Stomach (tissue), 9 donors: Measurements from ENCODE around the gene GNAO1. TPM values are rescaled to one million over a fixed set of nuclear protein-coding genes. Genes with fewer than 3 reads are reported as not detected.

Experiments used
- DNase-seq, 2 donors: peaks; one replicate each; pipeline versions ENCODE4 v3.0.0 to v3.0.0-alpha.2; 2013 to 2019
- H3K27ac ChIP-seq, 5 donors: fragments of 200-600 bp in 4 of 5; sonication (generic) in 4 of 5; one replicate each; pipeline ENCODE4 v1.5.1; 2013 to 2019; ENCODE audit warnings: mild to moderate bottlenecking in 1 of 5, moderate library complexity in 1 of 5
- H3K27me3 ChIP-seq, 3 donors: fragments of 200-600 bp; sonication (generic); one replicate each; pipeline ENCODE4 v1.5.1; 2017 to 2019; ENCODE audit warnings: mixed run types in 1 of 3
- H3K36me3 ChIP-seq, 4 donors: fragments of 200-600 bp; sonication (generic); 1 replicate in 3 of 4; 2 replicates in 1 of 4; pipeline ENCODE4 v1.5.1; 2016 to 2019
- H3K4me1 ChIP-seq, 4 donors: fragments of 200-600 bp; sonication (generic); one replicate each; pipeline ENCODE4 v1.5.1; 2016 to 2019
- H3K4me3 ChIP-seq, 4 donors: fragments of 200-600 bp; sonication (generic) in 3 of 4; one replicate each; pipeline ENCODE4 v1.5.1; 2016 to 2019; ENCODE audit warnings: mild to moderate bottlenecking in 1 of 4
- H3K9me3 ChIP-seq, 4 donors: fragments of 200-600 bp; sonication (generic); one replicate each; pipeline ENCODE4 v1.5.1; 2016 to 2019
- CTCF ChIP-seq, 7 experiments: fragments of 450-650 bp in 4 of 7; fragments of 200-600 bp in 3 of 7; sonication (generic) in 3 of 7; IDR thresholded peaks; one replicate each; pipeline ENCODE4 v1.5.1; 2016 to 2019; ENCODE audit warnings: antibody characterized with exemption in 7 of 7, control low read depth in 2 of 7, mild to moderate bottlenecking in 1 of 7
- EP300 ChIP-seq: sonication (generic); formaldehyde crosslinking; IDR thresholded peaks from one replicate; pipeline ENCODE4 v1.6.1; 2017; ENCODE audit warnings: antibody characterized with exemption
- POLR2A ChIP-seq, 4 donors: fragments of 450-650 bp; IDR thresholded peaks; one replicate each; pipeline ENCODE4 v1.6.1; 2016; ENCODE audit warnings: antibody characterized with exemption in 4 of 4, control low read depth in 2 of 4, mild to moderate bottlenecking in 1 of 4, moderate library complexity in 1 of 4
- POLR2AphosphoS5 ChIP-seq, 3 donors: sonication (generic); formaldehyde crosslinking; IDR thresholded peaks; one replicate each; pipeline ENCODE4 v1.6.1; 2016; ENCODE audit warnings: antibody characterized with exemption in 3 of 3
- WGBS, 5 donors: extraction: QIAGEN DNeasy Blood & Tissue Kit in 3 of 5; methylation state at CpG; one replicate each; pipeline versions ENCODE4 v1.1.5 to v1.1.7; 2013 to 2018; 5-methylcytosine and 5-hydroxymethylcytosine counted together
- intact Hi-C: fragments of 100-400 bp; cut with DNase I; formaldehyde crosslinking; loops from one replicate; pipeline ENCODE4 v1.15.1; 2023; ENCODE audit warnings: low total_unique reads
- polyA plus RNA-seq, 3 donors: library from polyadenylated mRNA; stranded (reverse); fragments of 200-250 nt; gene quantifications; one replicate each; pipeline ENCODE4 v1.2.3, GENCODE V29; 2013
- total RNA-seq, 5 donors: library from RNA; depleted of rRNA; stranded (reverse); fragments of >200 nt; gene quantifications; one replicate each; pipeline versions ENCODE4 v1.1.0 to v1.2.3, GENCODE V29; 2014 to 2016
- donor health status: healthy with polysubstance abuse.
- donor health status: Bipolar disorder and iron deficiency.
- donor health status: healthy.

Gene GNAO1
- total and polyA plus RNA-seq, 8 donors, result 2.3 to 42.0 (median 4.7) TPM

GRCh38 chr16:56289416-56289815 lies 98.1 kb downstream of the GNAO1 start:
- Histone ChIP-seq H3K36me3 (no peaks in the 10 kb centered on the region), H3K27ac (no peak overlapping the region), H3K27me3 (no peaks in the 10 kb centered on the region), H3K4me3 (no peak overlapping the region), H3K4me1 (peaks cover 0 to 10% (median 2%) of the 10 kb centered on the region in 4 donors), H3K9me3 (no peaks in the 10 kb centered on the region)
- TF ChIP-seq CTCF (IDR thresholded peaks at IDR 0.05) (no peak), POLR2A (IDR thresholded peaks at IDR 0.05) (no peak), POLR2AphosphoS5 (IDR thresholded peaks at IDR 0.05) (no peak), EP300 (no peak)
- intact Hi-C loops, result no loop called here
- DNase-seq, result no peak
- WGBS, 5 donors, result 85 to 90% (median 87%) methylated on average over 9 of the region's 9 CpGs

GRCh38 chr16:56289862-56290261 lies 98.6 kb downstream of the GNAO1 start:
- H3K4me1 ChIP-seq, result peaks cover 0 to 15% (median 4%) of the 10 kb centered on the region in 4 donors
- H3K9me3 ChIP-seq, result no peaks in the 10 kb centered on the region
- intact Hi-C loops, result no loop called here
- H3K4me3 ChIP-seq, result no peak overlapping the region
- TF ChIP-seq POLR2A (IDR thresholded peaks at IDR 0.05) (no peak), CTCF (IDR thresholded peaks at IDR 0.05) (no peak), POLR2AphosphoS5 (IDR thresholded peaks at IDR 0.05) (no peak), EP300 (no peak)
- DNase-seq, result no peak
- no peak overlapping the region for H3K27ac ChIP-seq
- H3K36me3 ChIP-seq, result no peaks in the 10 kb centered on the region
- no peaks in the 10 kb centered on the region for H3K27me3 ChIP-seq
- WGBS, 5 donors, result 42 to 67% (median 48%) methylated on average over 4 of the region's 4 CpGs

DNA sequence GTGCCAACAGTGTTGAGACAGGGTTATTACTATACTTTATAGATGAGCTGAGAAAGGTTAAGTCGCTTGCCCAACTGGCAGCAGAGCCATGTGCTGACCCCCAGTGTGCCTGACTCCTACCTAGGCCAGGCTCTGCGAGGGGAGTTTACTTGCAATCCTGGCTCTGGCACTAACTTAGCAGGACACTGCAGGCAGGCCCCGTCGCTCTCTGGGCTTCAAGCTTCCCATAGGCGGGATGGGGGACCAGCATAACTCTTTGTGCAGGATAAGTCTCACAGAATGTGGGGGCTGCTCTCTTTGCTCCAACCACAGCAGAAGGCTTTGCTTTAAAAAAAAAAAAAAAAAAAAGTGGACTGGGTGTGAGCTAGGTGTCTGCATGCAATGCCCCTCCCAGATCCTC lies 102.7 kb downstream of the GNAO1 start:
- Histone ChIP-seq H3K36me3 (no peaks in the 10 kb centered on the region), H3K4me1 (peaks cover 0 to 31% (median 15%) of the 10 kb centered on the region in 4 donors), H3K27ac (peak overlapping the region in 2 of 5 donors; percentile 17 to 71), H3K9me3 (no peaks in the 10 kb centered on the region), H3K4me3 (no peak overlapping the region), H3K27me3 (no peaks in the 10 kb centered on the region)
- WGBS, 5 donors, result 83 to 92% (median 89%) methylated on average over 5 of the region's 5 CpGs
- TF ChIP-seq POLR2A (IDR thresholded peaks at IDR 0.05), result no peak
- no peak for TF ChIP-seq CTCF (IDR thresholded peaks at IDR 0.05)
- TF ChIP-seq POLR2AphosphoS5 (IDR thresholded peaks at IDR 0.05), result no peak
- no peak for TF ChIP-seq EP300
- intact Hi-C loops, result no loop called here
- DNase-seq, result no peak

DNA sequence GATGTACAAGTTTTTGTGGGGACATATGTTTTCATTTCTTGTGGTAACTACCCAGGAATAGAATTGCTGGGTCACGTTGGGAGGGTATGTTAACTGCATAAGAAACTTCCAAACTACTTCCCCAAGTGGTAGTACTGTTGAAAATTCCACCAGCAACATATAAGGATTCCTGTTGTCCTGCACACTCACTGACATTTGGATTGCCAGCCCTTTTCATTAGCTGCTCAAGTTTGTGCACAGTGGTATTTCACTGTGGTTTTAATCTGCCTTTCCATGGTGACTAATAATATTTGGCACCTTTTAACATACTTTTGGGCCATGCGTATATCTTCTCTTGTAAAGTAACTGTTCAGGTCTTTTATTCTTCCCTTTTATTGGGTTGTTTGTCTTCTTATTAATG lies 103.3 kb downstream of the GNAO1 start:
- 24 to 40% (median 36%) methylated on average over 2 of the region's 2 CpGs for WGBS, 5 donors
- Histone ChIP-seq H3K4me3 (no peak overlapping the region), H3K27me3 (no peaks in the 10 kb centered on the region), H3K27ac (peak overlapping the region in 3 of 5 donors; percentile 17 to 71 (median 30)), H3K9me3 (no peaks in the 10 kb centered on the region), H3K36me3 (no peaks in the 10 kb centered on the region), H3K4me1 (peaks cover 0 to 37% (median 18%) of the 10 kb centered on the region in 4 donors)
- intact Hi-C loops, result no loop called here
- no peak for DNase-seq
- no peak for TF ChIP-seq POLR2AphosphoS5 (IDR thresholded peaks at IDR 0.05)
- no peak for TF ChIP-seq CTCF (IDR thresholded peaks at IDR 0.05)
- no peak for TF ChIP-seq POLR2A (IDR thresholded peaks at IDR 0.05)
- TF ChIP-seq EP300, result no peak
